Panc1 (cell line): ENCODE measurements around the gene SUSD2. TPM values are rescaled to one million over a fixed set of nuclear protein-coding genes. Genes with fewer than 3 reads are reported as not detected.

Source experiments
- ATAC-seq: fragments of 200-7000 bp; cut with Tn5 transposase; 2 replicates; pipeline ENCODE4 v1.9.1; 2020; ENCODE audit warnings: mild to moderate bottlenecking, moderate library complexity
- BruUV-seq: library from RNA; stranded (reverse); fragments of 400-500 nt; replicated peaks from 2 replicates; lab custom pipeline; 2021; lab: Mats Ljungman, UMichigan
- CTCF ChIA-PET: fragments of 300-600 bp; sonication (Branson Sonifier 250); formaldehyde crosslinking; loops from one replicate; lab custom pipeline; 2022; ENCODE audit warnings: antibody characterized with exemption; lab: Charles Lee
- POLR2A ChIA-PET: fragments of 300-600 bp; sonication (Branson Sonifier 250); formaldehyde crosslinking; loops from one replicate; lab custom pipeline; 2022; ENCODE audit warnings: antibody characterized with exemption; lab: Charles Lee
- DNase-seq: peaks from one replicate; pipeline ENCODE4 v3.0.0-alpha.2; 2010; ENCODE audit warnings: low read depth, low spot score
- H3K27ac ChIP-seq: 2 replicates; pipeline ENCODE4 v1.5.1; 2011; ENCODE audit warnings: mild to moderate bottlenecking, low read length, inconsistent platforms
- H3K27me3 ChIP-seq: fragments of 200-500 bp; sonication (Bioruptor generic); 2 replicates; pipeline ENCODE4 v1.6.0; 2014; ENCODE audit warnings: low read length, inconsistent platforms; ENCODE audit not compliant: control insufficient read depth, insufficient read depth
- H3K36me3 ChIP-seq: fragments of 200-500 bp; sonication (Bioruptor generic); 2 replicates; pipeline ENCODE4 v1.5.1; 2014; ENCODE audit warnings: inconsistent platforms, mild to moderate bottlenecking, low read length, moderate library complexity; ENCODE audit not compliant: control insufficient read depth, insufficient read depth
- H3K4me1 ChIP-seq: 2 replicates; pipeline ENCODE4 v1.5.1; 2011; ENCODE audit warnings: inconsistent platforms, mild to moderate bottlenecking, low read length, moderate library complexity; ENCODE audit not compliant: control insufficient read depth, insufficient read depth
- H3K4me3 ChIP-seq, 2 experiments: 2 replicates each; pipeline ENCODE4 v1.5.1; 2011 to 2012; ENCODE audit warnings: low read depth in 2 of 2, low read length in 2 of 2, mild to moderate bottlenecking in 2 of 2, inconsistent platforms in 1 of 2, moderate library complexity in 1 of 2
- H3K9me3 ChIP-seq: fragments of 200-500 bp; sonication (Bioruptor generic); 2 replicates; pipeline ENCODE4 v1.5.1; 2014; ENCODE audit warnings: low read depth, mild to moderate bottlenecking, inconsistent platforms, low read length, moderate library complexity; ENCODE audit not compliant: control insufficient read depth, insufficient read depth
- POLR2AphosphoS5 ChIP-seq: IDR thresholded peaks from 2 replicates; pipeline ENCODE4 v1.6.1; 2012; ENCODE audit warnings: mild to moderate bottlenecking, low read depth, low read length, moderate library complexity
- SIN3A ChIP-seq: IDR thresholded peaks from 2 replicates; pipeline ENCODE4 v1.6.1; 2012; ENCODE audit warnings: low read depth, mild to moderate bottlenecking, low read length, moderate library complexity, borderline replicate concordance; ENCODE audit not compliant: insufficient read depth
- TCF7L2 ChIP-seq: IDR thresholded peaks from 2 replicates; pipeline ENCODE4 v1.6.1; 2011; ENCODE audit warnings: mild to moderate bottlenecking, low read depth, low read length, inconsistent platforms
- in situ Hi-C: cut with HindIII; loops from 2 replicates; pipeline ENCODE4 v1.10.0; 2016; ENCODE audit warnings: low sequenced_read_pairs, low pct_unique_long_range_greater_than_20kb
- intact Hi-C: fragments of 100-400 bp; cut with micrococcal nuclease; formaldehyde crosslinking; loops from one replicate; pipeline ENCODE4 v1.10.0; 2022; ENCODE audit not compliant: unreplicated experiment
- total RNA-seq: library from RNA; stranded (reverse); gene quantifications from one replicate; pipeline ENCODE4 v1.2.1, GENCODE V29; 2021; ENCODE audit not compliant: unreplicated experiment
- TF ChIP-seq, protein P1 (sequence below), 2 experiments: IDR thresholded peaks; 2 replicates each; pipeline ENCODE4 v1.6.1; 2011 to 2012; ENCODE audit warnings: low read depth in 2 of 2, control low read depth in 1 of 2, low read length in 1 of 2, mild to moderate bottlenecking in 1 of 2, moderate library complexity in 1 of 2; ENCODE audit not compliant: insufficient read depth in 1 of 2
- TF ChIP-seq, protein P2 (sequence below): fragments of 450-650 bp; IDR thresholded peaks from 2 replicates; pipeline ENCODE4 v1.5.1; 2017; ENCODE audit warnings: mild to moderate bottlenecking

The SUSD2 gene
- total RNA-seq, 1 experiment from 2014 or later: 10.6 TPM

DNA sequence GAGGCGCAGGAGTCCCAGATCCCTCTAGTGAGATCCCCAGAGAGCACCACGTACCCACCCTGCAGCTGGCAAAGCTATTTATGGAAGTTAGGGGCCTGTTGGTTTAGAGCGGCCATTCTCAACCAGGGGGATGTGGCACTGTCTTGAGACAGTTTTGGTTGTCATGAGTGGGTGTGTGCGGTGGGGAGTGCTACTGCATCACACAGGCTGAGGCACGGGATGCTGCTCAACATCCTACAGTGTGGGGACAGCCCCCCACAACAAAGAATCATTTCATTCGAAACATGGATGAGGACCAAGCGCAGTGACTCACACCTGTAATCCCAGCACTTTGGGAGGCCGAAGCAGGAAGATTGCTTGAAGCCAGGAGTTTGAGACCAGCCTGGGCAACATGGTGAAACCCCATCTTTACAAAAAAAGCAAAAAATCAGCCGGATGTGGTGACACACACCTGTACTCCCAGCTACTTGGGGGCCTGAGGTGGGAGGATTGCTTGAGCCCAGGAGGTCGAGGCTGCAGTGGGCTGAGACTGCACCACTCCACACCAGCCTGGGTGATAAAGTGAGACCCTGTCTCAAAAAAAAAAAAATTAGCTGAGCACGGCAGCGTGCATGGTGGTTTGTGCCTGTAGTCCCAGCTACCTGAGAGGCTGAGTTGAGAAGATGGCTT is 35.4 kb downstream of the SUSD2 start:
- Histone ChIP-seq H3K27ac (no peak overlapping the region), H3K4me3 (no peak overlapping the region), H3K9me3 (no peaks in the 10 kb centered on the region), H3K27me3 (no peaks in the 10 kb centered on the region), H3K4me1 (no peaks in the 10 kb centered on the region), H3K36me3 (no peaks in the 10 kb centered on the region)
- POLR2A ChIA-PET: no interaction called here
- CTCF ChIA-PET: no interaction called here
- intact Hi-C loops: no loop called here
- BruUV-seq: no TSS peak
- TF ChIP-seq, protein P1, sequence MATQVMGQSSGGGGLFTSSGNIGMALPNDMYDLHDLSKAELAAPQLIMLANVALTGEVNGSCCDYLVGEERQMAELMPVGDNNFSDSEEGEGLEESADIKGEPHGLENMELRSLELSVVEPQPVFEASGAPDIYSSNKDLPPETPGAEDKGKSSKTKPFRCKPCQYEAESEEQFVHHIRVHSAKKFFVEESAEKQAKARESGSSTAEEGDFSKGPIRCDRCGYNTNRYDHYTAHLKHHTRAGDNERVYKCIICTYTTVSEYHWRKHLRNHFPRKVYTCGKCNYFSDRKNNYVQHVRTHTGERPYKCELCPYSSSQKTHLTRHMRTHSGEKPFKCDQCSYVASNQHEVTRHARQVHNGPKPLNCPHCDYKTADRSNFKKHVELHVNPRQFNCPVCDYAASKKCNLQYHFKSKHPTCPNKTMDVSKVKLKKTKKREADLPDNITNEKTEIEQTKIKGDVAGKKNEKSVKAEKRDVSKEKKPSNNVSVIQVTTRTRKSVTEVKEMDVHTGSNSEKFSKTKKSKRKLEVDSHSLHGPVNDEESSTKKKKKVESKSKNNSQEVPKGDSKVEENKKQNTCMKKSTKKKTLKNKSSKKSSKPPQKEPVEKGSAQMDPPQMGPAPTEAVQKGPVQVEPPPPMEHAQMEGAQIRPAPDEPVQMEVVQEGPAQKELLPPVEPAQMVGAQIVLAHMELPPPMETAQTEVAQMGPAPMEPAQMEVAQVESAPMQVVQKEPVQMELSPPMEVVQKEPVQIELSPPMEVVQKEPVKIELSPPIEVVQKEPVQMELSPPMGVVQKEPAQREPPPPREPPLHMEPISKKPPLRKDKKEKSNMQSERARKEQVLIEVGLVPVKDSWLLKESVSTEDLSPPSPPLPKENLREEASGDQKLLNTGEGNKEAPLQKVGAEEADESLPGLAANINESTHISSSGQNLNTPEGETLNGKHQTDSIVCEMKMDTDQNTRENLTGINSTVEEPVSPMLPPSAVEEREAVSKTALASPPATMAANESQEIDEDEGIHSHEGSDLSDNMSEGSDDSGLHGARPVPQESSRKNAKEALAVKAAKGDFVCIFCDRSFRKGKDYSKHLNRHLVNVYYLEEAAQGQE (IDR thresholded peaks at IDR 0.05; ENCODE audit: insufficient read depth in 1 of 2, low read depth in 2 of 2, low read length in 1 of 2): no peak
- TF ChIP-seq POLR2AphosphoS5 (no peak), SIN3A (no peak), TCF7L2 (no peak)
- TF ChIP-seq, protein P2, sequence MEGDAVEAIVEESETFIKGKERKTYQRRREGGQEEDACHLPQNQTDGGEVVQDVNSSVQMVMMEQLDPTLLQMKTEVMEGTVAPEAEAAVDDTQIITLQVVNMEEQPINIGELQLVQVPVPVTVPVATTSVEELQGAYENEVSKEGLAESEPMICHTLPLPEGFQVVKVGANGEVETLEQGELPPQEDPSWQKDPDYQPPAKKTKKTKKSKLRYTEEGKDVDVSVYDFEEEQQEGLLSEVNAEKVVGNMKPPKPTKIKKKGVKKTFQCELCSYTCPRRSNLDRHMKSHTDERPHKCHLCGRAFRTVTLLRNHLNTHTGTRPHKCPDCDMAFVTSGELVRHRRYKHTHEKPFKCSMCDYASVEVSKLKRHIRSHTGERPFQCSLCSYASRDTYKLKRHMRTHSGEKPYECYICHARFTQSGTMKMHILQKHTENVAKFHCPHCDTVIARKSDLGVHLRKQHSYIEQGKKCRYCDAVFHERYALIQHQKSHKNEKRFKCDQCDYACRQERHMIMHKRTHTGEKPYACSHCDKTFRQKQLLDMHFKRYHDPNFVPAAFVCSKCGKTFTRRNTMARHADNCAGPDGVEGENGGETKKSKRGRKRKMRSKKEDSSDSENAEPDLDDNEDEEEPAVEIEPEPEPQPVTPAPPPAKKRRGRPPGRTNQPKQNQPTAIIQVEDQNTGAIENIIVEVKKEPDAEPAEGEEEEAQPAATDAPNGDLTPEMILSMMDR: no peak
- DNase-seq (no peak), ATAC-seq (no peak)
- in situ Hi-C loops: no loop called here

DNA sequence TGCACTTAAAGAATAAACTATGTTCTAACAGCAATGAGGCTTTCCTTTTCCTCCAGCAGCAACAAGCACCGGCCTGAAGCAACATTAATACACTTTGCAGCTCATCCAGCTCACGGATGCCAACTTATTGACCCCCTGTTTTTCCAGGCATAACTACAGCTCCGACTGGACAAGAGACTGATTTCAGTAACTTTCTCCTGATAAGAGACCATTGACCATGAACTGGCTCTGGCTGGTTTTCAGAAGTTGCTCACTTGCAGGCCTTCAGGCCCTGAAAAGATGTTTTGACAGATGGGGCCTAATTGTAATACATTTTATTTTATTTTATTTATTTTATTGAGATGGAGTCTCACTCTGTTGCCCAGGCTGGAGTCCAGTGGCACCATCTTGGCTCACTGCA is 36.1 kb downstream of the SUSD2 start:
- TF ChIP-seq SIN3A (no peak), TCF7L2 (no peak), POLR2AphosphoS5 (no peak)
- TF ChIP-seq, protein P2: no peak
- TF ChIP-seq, protein P1 (IDR thresholded peaks at IDR 0.05; ENCODE audit: insufficient read depth in 1 of 2, low read depth in 2 of 2, low read length in 1 of 2): no peak
- no peak for ATAC-seq
- DNase-seq: no peak
- in situ Hi-C loops: no loop called here
- Histone ChIP-seq H3K9me3 (no peaks in the 10 kb centered on the region), H3K27me3 (no peaks in the 10 kb centered on the region), H3K4me1 (no peaks in the 10 kb centered on the region), H3K27ac (no peak overlapping the region), H3K36me3 (no peaks in the 10 kb centered on the region), H3K4me3 (no peak overlapping the region)
- intact Hi-C loops: no loop called here
- ChIA-PET CTCF (no interaction called here), POLR2A (no interaction called here)
- no TSS peak for BruUV-seq
